ENCODE measurements around the gene SOX6.

The SOX6 gene

GRCh38 chr11:15938121-15938611 is 418.2 kb downstream of the SOX6 start:
- no peak for DNase-seq (ENCODE audit: low read depth)
- no peak overlapping the region for H3K4me3 ChIP-seq (ENCODE audit: low read length)
- TF ChIP-seq CTCF (conservative IDR thresholded peaks at IDR 0.05; ENCODE audit: low read depth, low read length) = no peak

DNA sequence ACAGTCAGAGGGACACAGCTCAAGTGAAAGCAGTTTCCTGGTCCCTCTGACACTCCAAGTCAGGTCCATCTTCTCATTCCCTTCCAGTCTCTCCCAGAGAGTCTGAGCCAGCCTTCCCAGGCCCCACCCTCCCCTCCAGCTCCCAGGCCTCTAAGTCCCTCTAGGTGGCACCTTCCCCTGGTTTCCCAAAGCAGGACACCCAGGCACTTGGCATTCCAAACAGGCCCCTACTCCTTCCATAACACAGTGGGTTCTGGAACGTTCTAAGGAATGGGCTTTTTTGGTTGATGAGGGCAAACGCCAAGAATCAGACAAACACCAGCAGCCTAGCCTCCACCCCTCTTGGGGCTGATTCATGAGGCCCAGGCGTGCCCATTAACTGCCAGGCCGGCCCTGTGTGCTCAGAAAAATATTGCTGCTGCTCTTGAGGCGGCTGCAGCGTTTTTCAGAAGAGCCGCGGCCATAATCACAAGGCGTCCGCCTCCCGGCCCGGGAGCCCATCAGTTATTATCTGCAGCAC is 418.7 kb downstream of the SOX6 start:
- DNase-seq (ENCODE audit: low read depth) = no peak
- H3K4me3 ChIP-seq (ENCODE audit: low read length) = no peak overlapping the region
- TF ChIP-seq CTCF (conservative IDR thresholded peaks at IDR 0.05; ENCODE audit: low read depth, low read length) = no peak

GRCh38 chr11:15936011-15936410 is 420.3 kb downstream of the SOX6 start:
- TF ChIP-seq CTCF (conservative IDR thresholded peaks at IDR 0.05; ENCODE audit: low read depth, low read length) = no peak
- no peak for DNase-seq (ENCODE audit: low read depth)
- H3K4me3 ChIP-seq (ENCODE audit: low read length) = no peak overlapping the region

DNA sequence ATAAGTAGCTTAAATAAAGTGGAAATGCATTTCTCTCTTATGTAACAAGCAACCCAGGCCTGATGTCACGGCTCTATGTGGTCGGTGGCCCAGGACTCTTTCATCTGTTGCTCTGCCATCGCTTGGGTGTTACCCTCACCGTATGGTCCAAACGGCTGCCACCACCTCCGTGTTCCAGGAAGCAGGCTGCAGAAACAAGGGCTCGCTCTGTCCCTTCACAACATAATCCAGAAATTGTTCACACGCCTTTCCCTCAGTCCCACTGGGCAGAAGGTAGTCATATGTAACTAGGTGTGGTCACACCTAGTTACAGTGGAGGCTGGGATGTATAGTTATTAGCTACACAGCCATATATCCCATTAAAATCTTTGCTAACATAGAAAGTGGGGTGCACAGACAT is 421.0 kb downstream of the SOX6 start:
- H3K4me3 ChIP-seq (ENCODE audit: low read length) = no peak overlapping the region
- DNase-seq (ENCODE audit: low read depth) = no peak
- no peak for TF ChIP-seq CTCF (conservative IDR thresholded peaks at IDR 0.05; ENCODE audit: low read depth, low read length)

GRCh38 chr11:15933886-15934625 is 422.3 kb downstream of the SOX6 start:
- no peak for DNase-seq (ENCODE audit: low read depth)
- TF ChIP-seq CTCF (conservative IDR thresholded peaks at IDR 0.05; ENCODE audit: low read depth, low read length) = no peak
- no peak overlapping the region for H3K4me3 ChIP-seq (ENCODE audit: low read length)

- no peak for DNase-seq (ENCODE audit: low read depth)
Observed at GRCh38 chr11:15932417-15932816, 423.9 kb downstream of the SOX6 start.

More at GRCh38 chr11:15932417-15932816, 423.9 kb downstream of the SOX6 start:
- no peak for TF ChIP-seq CTCF (conservative IDR thresholded peaks at IDR 0.05; ENCODE audit: low read depth, low read length)
- H3K4me3 ChIP-seq (ENCODE audit: low read length) = no peak overlapping the region
